ENCODE results near the gene PRKCD.

- TF ChIP-seq CTCF (IDR thresholded peaks at IDR 0.05) = no peak
- TF ChIP-seq EZH2 (IDR thresholded peaks at IDR 0.05; ENCODE audit: borderline replicate concordance, insufficient read depth, low read depth, low read length, poor library complexity, severe bottlenecking) = no peak
Observed at GRCh38 chr3:53159156-53160060, 1.6 kb upstream of the PRKCD start.
